Heart left ventricle (tissue), 16 donors: ENCODE results near the gene SUFU. TPM values are rescaled to one million over a fixed set of nuclear protein-coding genes. Genes with fewer than 3 reads are reported as not detected.

Experiments used
- ATAC-seq, 4 donors: fragments of 200-7000 bp; cut with Tn5 transposase; one replicate each; pipeline ENCODE4 v1.9.1; 2020 to 2022; ENCODE audit warnings: moderate library complexity in 4 of 4, mild to moderate bottlenecking in 3 of 4, moderate number of reproducible peaks in 1 of 4
- DNase-seq, 5 donors: peaks; one replicate each; pipeline ENCODE4 v3.0.0-alpha.2; 2020
- H3K27ac ChIP-seq, 12 donors: fragments of 200-600 bp; sonication (generic) in 4 of 12; one replicate each; pipeline versions ENCODE4 v1.5.0 to v1.8.0; 2016 to 2022; ENCODE audit warnings: mild to moderate bottlenecking in 2 of 12
- H3K27me3 ChIP-seq, 9 donors: fragments of 200-600 bp; sonication (generic) in 2 of 9; one replicate each; pipeline versions ENCODE4 v1.5.1 to v1.8.0; 2016 to 2022; ENCODE audit warnings: mild to moderate bottlenecking in 3 of 9
- H3K36me3 ChIP-seq, 9 donors: fragments of 200-600 bp; sonication (generic) in 2 of 9; one replicate each; pipeline versions ENCODE4 v1.5.0 to v1.8.0; 2018 to 2022; ENCODE audit warnings: mild to moderate bottlenecking in 2 of 9
- H3K4me1 ChIP-seq, 12 donors: fragments of 200-600 bp; sonication (generic) in 4 of 12; one replicate each; pipeline versions ENCODE4 v1.5.0 to v1.8.0; 2016 to 2022; ENCODE audit warnings: mild to moderate bottlenecking in 3 of 12
- H3K4me3 ChIP-seq, 12 donors: fragments of 200-600 bp; sonication (generic) in 4 of 12; one replicate each; pipeline versions ENCODE4 v1.5.0 to v1.8.0; 2017 to 2022; ENCODE audit warnings: mild to moderate bottlenecking in 9 of 12, moderate library complexity in 4 of 12
- H3K9me3 ChIP-seq, 12 donors: fragments of 200-600 bp; sonication (generic) in 4 of 12; one replicate each; pipeline versions ENCODE4 v1.5.0 to v1.8.0; 2016 to 2022; ENCODE audit warnings: mild to moderate bottlenecking in 1 of 12
- CTCF ChIP-seq, 12 donors: fragments of 200-600 bp; sonication (generic) in 4 of 12; IDR thresholded peaks; one replicate each; pipeline versions ENCODE4 v1.5.0 to v1.8.0; 2018 to 2022; ENCODE audit warnings: antibody characterized with exemption in 12 of 12, mild to moderate bottlenecking in 5 of 12
- POLR2A ChIP-seq, 2 donors: fragments of 450-650 bp; IDR thresholded peaks; one replicate each; pipeline ENCODE4 v1.6.1; 2017; ENCODE audit warnings: antibody characterized with exemption in 2 of 2, mild to moderate bottlenecking in 2 of 2, moderate library complexity in 2 of 2
- WGBS, 4 donors: extraction: QIAGEN DNeasy Blood & Tissue Kit in 2 of 4; methylation state at CpG; one replicate each; pipeline versions ENCODE4 v1.1.5 to v1.1.7; 2013 to 2018; 5-methylcytosine and 5-hydroxymethylcytosine counted together
- intact Hi-C, 10 donors: fragments of 100-400 bp; cut with DNase I; formaldehyde crosslinking; loops; one replicate each; pipeline versions ENCODE4 v1.11.1 to v1.14.2; 2022
- polyA plus RNA-seq, 2 donors: library from polyadenylated mRNA; stranded (reverse); fragments of 200-250 nt; gene quantifications; one replicate each; pipeline ENCODE4 v1.2.3, GENCODE V29; 2013
- total RNA-seq, 9 donors: library from RNA; depleted of rRNA in 2 of 9; stranded (reverse); fragments of >200 nt in 2 of 9; fragmentation: NEBNext Ultra II Directional in 3 of 9; extraction: Animal tissue kit (Norgen Biotek cat#: 25700) in 3 of 9; gene quantifications; one replicate each; pipeline versions ENCODE4 v1.1.0 to v1.2.4, GENCODE V29; 2016 to 2023
- donor health status: ischemic (EF 13 %, LVEDD 7.1; RV severe dilation, severe dysfunction).
- donor health status: healthy with polysubstance abuse.
- donor health status: DM: no; HTN: yes; CAD: no.
- donor health status: DM: no; HTN: no; CAD: no.
- donor health status: ischemic (EF 25% LVEDD 6.9; RV normal size, moderate dysfunction).
- donor health status: ischemic (EF 25% LVEDD 5.7; RV mildly dilated, moderate dysfunction).
- donor health status: healthy.
- donor health status: DM: yes; HTN: yes; CAD: no.
- donor health status: ischemic (EF 35%, LVEDD 5.7; RV mildly dilated, moderate dysfunction).
- donor health status: nonischemic (EF 11% LVEDD 7.7; RV severe dilation, severe dysfunction).
- donor health status: DM: yes; HTN: yes; CAD: no.
- donor health status: PGD.
- donor health status: ischemic (EF 29% LVEDD 5.4; RV normal size, mild dysfunction).
- donor health status: nonischemic (EF 23%, LVEDD 6.1; RV moderate dilation, normal function).

The SUFU gene
- total and polyA plus RNA-seq, 11 donors, result 3.7 to 12.7 (median 7.5) TPM

GRCh38 chr10:102608487-102608886 lies 104.7 kb downstream of the SUFU start:
- Histone ChIP-seq H3K27me3 (no peaks in the 10 kb centered on the region), H3K36me3 (peaks cover 0 to 16% (median 6%) of the 10 kb centered on the region in 9 donors), H3K4me3 (no peak overlapping the region), H3K4me1 (peaks cover 0 to 65% (median 33%) of the 10 kb centered on the region in 12 donors), H3K9me3 (no peaks in the 10 kb centered on the region), H3K27ac (peak overlapping the region in 1 of 12 donors; percentile 23)
- WGBS, 4 donors, result 71 to 77% (median 75%) methylated on average over 2 of the region's 2 CpGs
- TF ChIP-seq POLR2A (IDR thresholded peaks at IDR 0.05) (no peak), CTCF (IDR thresholded peaks at IDR 0.05) (no peak)
- intact Hi-C loops, result no loop called here
- no peak for ATAC-seq
- DNase-seq, result peak in 1 of 5 donors; percentile 16

- intact Hi-C loops, result no loop called here
- no peaks in the 10 kb centered on the region for H3K27me3 ChIP-seq
- 61 to 66% (median 65%) methylated on average over 10 of the region's 10 CpGs for WGBS, 4 donors
- no peaks in the 10 kb centered on the region for H3K9me3 ChIP-seq
- no peak overlapping the region for H3K4me3 ChIP-seq
- ATAC-seq, result peak in 2 of 4 donors; percentile 14 to 15
- peak overlapping the region in 4 of 12 donors; percentile 44 to 70 (median 50) for H3K27ac ChIP-seq
- no peak for TF ChIP-seq POLR2A (IDR thresholded peaks at IDR 0.05)
- TF ChIP-seq CTCF (IDR thresholded peaks at IDR 0.05), result no peak
- H3K36me3 ChIP-seq, result peaks cover 0 to 9% (median 0%) of the 10 kb centered on the region in 9 donors
- H3K4me1 ChIP-seq, result peaks cover 0 to 61% (median 30%) of the 10 kb centered on the region in 12 donors
- peak in 2 of 5 donors; percentile 6 to 15 for DNase-seq
These were observed 106.7 kb downstream of the SUFU start for GRCh38 chr10:102610441-102610887.

- ATAC-seq (no peak), DNase-seq (peak in 2 of 5 donors; percentile 23 to 56)
- peaks cover 0 to 67% (median 40%) of the 10 kb centered on the region in 12 donors for H3K4me1 ChIP-seq
- H3K4me3 ChIP-seq, result no peak overlapping the region
- no peaks in the 10 kb centered on the region for H3K9me3 ChIP-seq
- intact Hi-C loops, result no loop called here
- 67 to 78% (median 74%) methylated on average over 4 of the region's 4 CpGs for WGBS, 4 donors
- peak overlapping the region in 5 of 12 donors; percentile 2 to 70 (median 49) for H3K27ac ChIP-seq
- peaks cover 0 to 19% (median 4%) of the 10 kb centered on the region in 9 donors for H3K36me3 ChIP-seq
- H3K27me3 ChIP-seq, result no peaks in the 10 kb centered on the region
- no peak for TF ChIP-seq CTCF (IDR thresholded peaks at IDR 0.05)
- TF ChIP-seq POLR2A (IDR thresholded peaks at IDR 0.05), result no peak
These were observed 107.8 kb downstream of the SUFU start for GRCh38 chr10:102611514-102612087.

- 77 to 94% (median 83%) methylated on average over 8 of the region's 8 CpGs for WGBS, 4 donors
- DNase-seq, result no peak
- Histone ChIP-seq H3K27ac (peak overlapping the region in 6 of 12 donors; percentile 5 to 55 (median 38)), H3K27me3 (no peaks in the 10 kb centered on the region), H3K36me3 (peaks cover 0 to 30% (median 15%) of the 10 kb centered on the region in 9 donors), H3K9me3 (no peaks in the 10 kb centered on the region), H3K4me1 (peaks cover 0 to 73% (median 46%) of the 10 kb centered on the region in 12 donors), H3K4me3 (no peak overlapping the region)
- ATAC-seq, result peak in 1 of 4 donors; percentile 15
- intact Hi-C loops, result no loop called here
- TF ChIP-seq POLR2A (IDR thresholded peaks at IDR 0.05) (no peak), CTCF (IDR thresholded peaks at IDR 0.05) (no peak)
These were observed 109.1 kb downstream of the SUFU start for GRCh38 chr10:102612964-102613275.
